Liver (tissue), 9 donors: ENCODE results near the gene TMEM106B. TPM values are rescaled to one million over a fixed set of nuclear protein-coding genes. Genes with fewer than 3 reads are reported as not detected.

ENCODE experiments used
- DNase-seq: peaks from one replicate; pipeline ENCODE4 v3.0.0-alpha.2; 2017; ENCODE audit warnings: low spot score
- H3K27ac ChIP-seq, 2 donors: one replicate each; pipeline ENCODE4 v1.7.0; 2013; ENCODE audit warnings: inconsistent platforms in 2 of 2, low read length in 2 of 2, control low read depth in 1 of 2, low read depth in 1 of 2, mild to moderate bottlenecking in 1 of 2
- H3K27me3 ChIP-seq, 4 donors: one replicate each; pipeline versions ENCODE4 v1.6.1 to v1.7.0; 2013; ENCODE audit warnings: low read length in 3 of 4, inconsistent platforms in 1 of 4, mild to moderate bottlenecking in 1 of 4, moderate library complexity in 1 of 4; ENCODE audit not compliant: control insufficient read depth in 4 of 4, insufficient read depth in 4 of 4
- H3K36me3 ChIP-seq, 4 donors: one replicate each; pipeline versions ENCODE4 v1.6.1 to v1.7.0; 2013; ENCODE audit warnings: low read length in 3 of 4, mild to moderate bottlenecking in 3 of 4, low read depth in 1 of 4, moderate library complexity in 1 of 4; ENCODE audit not compliant: control insufficient read depth in 4 of 4, insufficient read depth in 3 of 4
- H3K4me1 ChIP-seq, 4 donors: one replicate each; pipeline versions ENCODE4 v1.6.1 to v1.7.0; 2013; ENCODE audit warnings: low read length in 3 of 4, mild to moderate bottlenecking in 3 of 4, moderate library complexity in 1 of 4; ENCODE audit not compliant: control insufficient read depth in 4 of 4, insufficient read depth in 4 of 4
- H3K4me3 ChIP-seq, 3 donors: one replicate each; pipeline versions ENCODE4 v1.6.1 to v1.7.0; 2013; ENCODE audit warnings: low read length in 3 of 3, control low read depth in 1 of 3, low read depth in 1 of 3, mild to moderate bottlenecking in 1 of 3
- H3K9ac ChIP-seq, 2 donors: one replicate each; pipeline ENCODE4 v1.7.0; 2013; ENCODE audit warnings: low read length in 2 of 2, mild to moderate bottlenecking in 2 of 2, moderate library complexity in 2 of 2, control low read depth in 1 of 2, low read depth in 1 of 2
- H3K9me3 ChIP-seq, 4 donors: one replicate each; pipeline versions ENCODE4 v1.6.1 to v1.7.0; 2013; ENCODE audit warnings: low read length in 3 of 4; ENCODE audit not compliant: control insufficient read depth in 4 of 4
- ATF3 ChIP-seq: IDR thresholded peaks from 2 replicates; pipeline ENCODE4 v1.6.1; 2016; ENCODE audit warnings: antibody characterized with exemption
- EGR1 ChIP-seq, 2 donors: IDR thresholded peaks; 2 replicates each; pipeline ENCODE4 v1.6.1; 2016 to 2018; ENCODE audit warnings: antibody characterized with exemption in 2 of 2, low read depth in 2 of 2
- FOXA1 ChIP-seq: IDR thresholded peaks from 2 replicates; pipeline ENCODE4 v1.6.1; 2016; ENCODE audit warnings: antibody characterized with exemption
- GABPA ChIP-seq, 2 donors: IDR thresholded peaks in 1 of 2; conservative IDR thresholded peaks in 1 of 2; 2 replicates each; pipeline ENCODE4 v1.6.1; 2016; ENCODE audit warnings: antibody characterized with exemption in 2 of 2, mild to moderate bottlenecking in 1 of 2, moderate library complexity in 1 of 2
- JUND ChIP-seq, 2 donors: IDR thresholded peaks; 2 replicates each; pipeline ENCODE4 v1.6.1; 2016; ENCODE audit warnings: antibody characterized with exemption in 2 of 2
- RAD21 ChIP-seq, 2 donors: IDR thresholded peaks; 2 replicates each; pipeline ENCODE4 v1.6.1; 2016; ENCODE audit warnings: antibody characterized with exemption in 2 of 2, mild to moderate bottlenecking in 2 of 2
- SP1 ChIP-seq: IDR thresholded peaks from 2 replicates; pipeline ENCODE4 v1.6.1; 2018; ENCODE audit warnings: antibody characterized with exemption, mild to moderate bottlenecking
- TAF1 ChIP-seq: conservative IDR thresholded peaks from 2 replicates; pipeline ENCODE4 v1.6.1; 2016; ENCODE audit warnings: antibody characterized with exemption, mild to moderate bottlenecking
- WGBS: extraction: QIAGEN DNeasy Blood & Tissue Kit; methylation state at CpG from one replicate; pipeline ENCODE4 v1.1.7; 2013; 5-methylcytosine and 5-hydroxymethylcytosine counted together
- polyA plus RNA-seq, 2 donors: library from polyadenylated mRNA; stranded (reverse) in 1 of 2; unstranded in 1 of 2; fragments of 200-250 nt in 1 of 2; fragments of >200 nt in 1 of 2; fragmentation: Nextera tagmentation in 1 of 2; extraction: Ambion mirVana in 1 of 2; gene quantifications; one replicate each; pipeline versions ENCODE4 v1.2.1 to v1.2.3, GENCODE V29; 2013 to 2015
- total RNA-seq, 2 donors: library from RNA; depleted of rRNA; stranded (reverse); fragments of >200 nt; gene quantifications; one replicate each; pipeline ENCODE4 v1.2.3, GENCODE V29; 2014
- TF ChIP-seq, protein P1 (sequence below): fragments of 150-350 bp; IDR thresholded peaks from 2 replicates; pipeline ENCODE4 v1.5.1; 2017; ENCODE audit warnings: improper control_type of control experiment, low read depth, low read length; ENCODE audit not compliant: missing input control
- TF ChIP-seq, protein P2 (sequence below): IDR thresholded peaks from 2 replicates; pipeline ENCODE4 v1.6.1; 2016; ENCODE audit warnings: antibody characterized with exemption
- TF ChIP-seq, protein P3 (sequence below): IDR thresholded peaks from 2 replicates; pipeline ENCODE4 v1.6.1; 2016; ENCODE audit warnings: antibody characterized with exemption, mild to moderate bottlenecking
- donor health status: healthy.
- donor health status: healthy.
- donor health status: healthy.
- donor health status: healthy.
- donor health status: healthy.

TMEM106B gene
- total and polyA plus RNA-seq, 4 donors = 18.6 to 70.2 (median 27.2) TPM

GRCh38 chr7:12199363-12199762, 11.7 kb upstream of the TMEM106B start:
- DNase-seq = no peak
- Histone ChIP-seq H3K4me3 (no peak overlapping the region), H3K36me3 (no peaks in the 10 kb centered on the region), H3K27me3 (peaks cover 0 to 3% (median under 1%) of the 10 kb centered on the region in 4 donors), H3K27ac (no peak overlapping the region), H3K4me1 (no peaks in the 10 kb centered on the region), H3K9ac (no peak overlapping the region), H3K9me3 (no peaks in the 10 kb centered on the region)
- no peak for TF ChIP-seq TAF1
- TF ChIP-seq, protein P1, sequence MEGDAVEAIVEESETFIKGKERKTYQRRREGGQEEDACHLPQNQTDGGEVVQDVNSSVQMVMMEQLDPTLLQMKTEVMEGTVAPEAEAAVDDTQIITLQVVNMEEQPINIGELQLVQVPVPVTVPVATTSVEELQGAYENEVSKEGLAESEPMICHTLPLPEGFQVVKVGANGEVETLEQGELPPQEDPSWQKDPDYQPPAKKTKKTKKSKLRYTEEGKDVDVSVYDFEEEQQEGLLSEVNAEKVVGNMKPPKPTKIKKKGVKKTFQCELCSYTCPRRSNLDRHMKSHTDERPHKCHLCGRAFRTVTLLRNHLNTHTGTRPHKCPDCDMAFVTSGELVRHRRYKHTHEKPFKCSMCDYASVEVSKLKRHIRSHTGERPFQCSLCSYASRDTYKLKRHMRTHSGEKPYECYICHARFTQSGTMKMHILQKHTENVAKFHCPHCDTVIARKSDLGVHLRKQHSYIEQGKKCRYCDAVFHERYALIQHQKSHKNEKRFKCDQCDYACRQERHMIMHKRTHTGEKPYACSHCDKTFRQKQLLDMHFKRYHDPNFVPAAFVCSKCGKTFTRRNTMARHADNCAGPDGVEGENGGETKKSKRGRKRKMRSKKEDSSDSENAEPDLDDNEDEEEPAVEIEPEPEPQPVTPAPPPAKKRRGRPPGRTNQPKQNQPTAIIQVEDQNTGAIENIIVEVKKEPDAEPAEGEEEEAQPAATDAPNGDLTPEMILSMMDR = no peak
- TF ChIP-seq RAD21 (IDR thresholded peaks at IDR 0.05) = no peak
- no peak for TF ChIP-seq ATF3
- TF ChIP-seq, protein P2, sequence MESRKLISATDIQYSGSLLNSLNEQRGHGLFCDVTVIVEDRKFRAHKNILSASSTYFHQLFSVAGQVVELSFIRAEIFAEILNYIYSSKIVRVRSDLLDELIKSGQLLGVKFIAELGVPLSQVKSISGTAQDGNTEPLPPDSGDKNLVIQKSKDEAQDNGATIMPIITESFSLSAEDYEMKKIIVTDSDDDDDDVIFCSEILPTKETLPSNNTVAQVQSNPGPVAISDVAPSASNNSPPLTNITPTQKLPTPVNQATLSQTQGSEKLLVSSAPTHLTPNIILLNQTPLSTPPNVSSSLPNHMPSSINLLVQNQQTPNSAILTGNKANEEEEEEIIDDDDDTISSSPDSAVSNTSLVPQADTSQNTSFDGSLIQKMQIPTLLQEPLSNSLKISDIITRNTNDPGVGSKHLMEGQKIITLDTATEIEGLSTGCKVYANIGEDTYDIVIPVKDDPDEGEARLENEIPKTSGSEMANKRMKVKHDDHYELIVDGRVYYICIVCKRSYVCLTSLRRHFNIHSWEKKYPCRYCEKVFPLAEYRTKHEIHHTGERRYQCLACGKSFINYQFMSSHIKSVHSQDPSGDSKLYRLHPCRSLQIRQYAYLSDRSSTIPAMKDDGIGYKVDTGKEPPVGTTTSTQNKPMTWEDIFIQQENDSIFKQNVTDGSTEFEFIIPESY = no peak
- no peak for TF ChIP-seq SP1
- no peak for TF ChIP-seq FOXA1
- TF ChIP-seq JUND (IDR thresholded peaks at IDR 0.05) = no peak
- TF ChIP-seq, protein P3, sequence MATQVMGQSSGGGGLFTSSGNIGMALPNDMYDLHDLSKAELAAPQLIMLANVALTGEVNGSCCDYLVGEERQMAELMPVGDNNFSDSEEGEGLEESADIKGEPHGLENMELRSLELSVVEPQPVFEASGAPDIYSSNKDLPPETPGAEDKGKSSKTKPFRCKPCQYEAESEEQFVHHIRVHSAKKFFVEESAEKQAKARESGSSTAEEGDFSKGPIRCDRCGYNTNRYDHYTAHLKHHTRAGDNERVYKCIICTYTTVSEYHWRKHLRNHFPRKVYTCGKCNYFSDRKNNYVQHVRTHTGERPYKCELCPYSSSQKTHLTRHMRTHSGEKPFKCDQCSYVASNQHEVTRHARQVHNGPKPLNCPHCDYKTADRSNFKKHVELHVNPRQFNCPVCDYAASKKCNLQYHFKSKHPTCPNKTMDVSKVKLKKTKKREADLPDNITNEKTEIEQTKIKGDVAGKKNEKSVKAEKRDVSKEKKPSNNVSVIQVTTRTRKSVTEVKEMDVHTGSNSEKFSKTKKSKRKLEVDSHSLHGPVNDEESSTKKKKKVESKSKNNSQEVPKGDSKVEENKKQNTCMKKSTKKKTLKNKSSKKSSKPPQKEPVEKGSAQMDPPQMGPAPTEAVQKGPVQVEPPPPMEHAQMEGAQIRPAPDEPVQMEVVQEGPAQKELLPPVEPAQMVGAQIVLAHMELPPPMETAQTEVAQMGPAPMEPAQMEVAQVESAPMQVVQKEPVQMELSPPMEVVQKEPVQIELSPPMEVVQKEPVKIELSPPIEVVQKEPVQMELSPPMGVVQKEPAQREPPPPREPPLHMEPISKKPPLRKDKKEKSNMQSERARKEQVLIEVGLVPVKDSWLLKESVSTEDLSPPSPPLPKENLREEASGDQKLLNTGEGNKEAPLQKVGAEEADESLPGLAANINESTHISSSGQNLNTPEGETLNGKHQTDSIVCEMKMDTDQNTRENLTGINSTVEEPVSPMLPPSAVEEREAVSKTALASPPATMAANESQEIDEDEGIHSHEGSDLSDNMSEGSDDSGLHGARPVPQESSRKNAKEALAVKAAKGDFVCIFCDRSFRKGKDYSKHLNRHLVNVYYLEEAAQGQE = no peak
- TF ChIP-seq GABPA (IDR thresholded peaks at IDR 0.05 in 1 of 2, conservative IDR thresholded peaks at IDR 0.05 in 1 of 2) = no peak

DNA sequence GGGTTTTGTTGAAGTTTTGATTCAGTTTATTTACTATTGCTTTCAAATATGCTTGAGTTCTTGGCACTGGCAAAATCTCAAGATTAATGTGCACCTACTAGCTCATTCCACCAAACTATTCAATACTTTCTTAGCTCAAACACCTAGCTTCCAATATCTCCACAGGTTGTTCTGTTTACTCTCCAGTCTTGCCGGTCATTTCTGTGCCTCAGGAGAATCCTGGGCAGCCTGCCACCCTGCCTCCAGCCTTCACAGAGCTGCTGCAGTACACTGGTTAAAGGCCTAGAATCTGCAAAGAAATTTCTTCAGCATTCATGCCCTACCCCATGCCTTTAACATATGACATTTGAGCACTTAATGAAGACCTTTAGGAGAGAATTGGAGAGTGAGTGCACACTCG, 4.0 kb upstream of the TMEM106B start:
- Histone ChIP-seq H3K27ac (no peak overlapping the region), H3K4me1 (peaks cover 0 to 9% (median 5%) of the 10 kb centered on the region in 4 donors), H3K36me3 (no peaks in the 10 kb centered on the region), H3K9ac (no peak overlapping the region), H3K4me3 (no peak overlapping the region), H3K27me3 (peaks cover 0 to 3% (median under 1%) of the 10 kb centered on the region in 4 donors), H3K9me3 (no peaks in the 10 kb centered on the region)
- no peak for TF ChIP-seq EGR1 (IDR thresholded peaks at IDR 0.05; ENCODE audit: low read depth in 2 of 2)
- DNase-seq = no peak
- 49% methylated on average over 2 of the region's 2 CpGs for WGBS
